Tibial nerve (tissue), 4 donors: Measurements from ENCODE around the gene RASAL2. TPM values are rescaled to one million over a fixed set of nuclear protein-coding genes. Genes with fewer than 3 reads are reported as not detected.
"Not testable (repeated sequence)": the region's sequence is repeated elsewhere in the genome, so short reads cannot be mapped to it uniquely, and the experiment has no call there.

Source experiments
- DNase-seq, 2 donors: peaks; one replicate each; pipeline ENCODE4 v3.0.0-alpha.2; 2019; ENCODE audit warnings: low spot score in 2 of 2
- H3K27ac ChIP-seq, 4 donors: fragments of 200-600 bp; sonication (generic) in 3 of 4; one replicate each; pipeline ENCODE4 v1.5.1; 2017 to 2019; ENCODE audit warnings: mild to moderate bottlenecking in 1 of 4
- H3K27me3 ChIP-seq, 2 donors: fragments of 200-600 bp; sonication (generic) in 1 of 2; one replicate each; pipeline versions ENCODE4 v1.5.1 to v1.6.0; 2017 to 2019
- H3K36me3 ChIP-seq, 3 donors: fragments of 200-600 bp; sonication (generic); one replicate each; pipeline ENCODE4 v1.5.1; 2018 to 2019
- H3K4me1 ChIP-seq, 4 donors: fragments of 200-600 bp; sonication (generic) in 3 of 4; one replicate each; pipeline ENCODE4 v1.5.1; 2017 to 2019
- H3K4me3 ChIP-seq, 4 donors: fragments of 200-600 bp; sonication (generic) in 3 of 4; one replicate each; pipeline ENCODE4 v1.5.1; 2017 to 2019; ENCODE audit warnings: mild to moderate bottlenecking in 1 of 4, moderate library complexity in 1 of 4
- H3K9me3 ChIP-seq, 4 donors: fragments of 200-600 bp; sonication (generic) in 3 of 4; one replicate each; pipeline ENCODE4 v1.5.1; 2017 to 2019
- EP300 ChIP-seq, 2 donors: sonication (generic); formaldehyde crosslinking; IDR thresholded peaks; one replicate each; pipeline ENCODE4 v1.6.1; 2017; ENCODE audit warnings: antibody characterized with exemption in 2 of 2, mild to moderate bottlenecking in 1 of 2
- POLR2A ChIP-seq, 2 donors: fragments of 450-650 bp; IDR thresholded peaks; one replicate each; pipeline ENCODE4 v1.6.1; 2017; ENCODE audit warnings: antibody characterized with exemption in 2 of 2, mild to moderate bottlenecking in 2 of 2, moderate library complexity in 2 of 2
- WGBS, 2 donors: methylation state at CpG; one replicate each; pipeline ENCODE4 v1.1.5; 2018; 5-methylcytosine and 5-hydroxymethylcytosine counted together
- total RNA-seq, 4 donors: library from RNA; depleted of rRNA; stranded (reverse); fragments of >200 nt; gene quantifications; one replicate each; pipeline ENCODE4 v1.1.0, GENCODE V29; 2016
- TF ChIP-seq, protein P1 (sequence below), 5 experiments: fragments of 200-600 bp in 3 of 5; fragments of 450-650 bp in 2 of 5; sonication (generic) in 3 of 5; IDR thresholded peaks; one replicate each; pipeline ENCODE4 v1.5.1; 2016 to 2019; ENCODE audit warnings: antibody characterized with exemption in 5 of 5, mild to moderate bottlenecking in 3 of 5, moderate library complexity in 2 of 5

The RASAL2 gene
- total RNA-seq, 4 donors from 2014 or later: 40.5 to 44.8 (median 43.0) TPM

DNA sequence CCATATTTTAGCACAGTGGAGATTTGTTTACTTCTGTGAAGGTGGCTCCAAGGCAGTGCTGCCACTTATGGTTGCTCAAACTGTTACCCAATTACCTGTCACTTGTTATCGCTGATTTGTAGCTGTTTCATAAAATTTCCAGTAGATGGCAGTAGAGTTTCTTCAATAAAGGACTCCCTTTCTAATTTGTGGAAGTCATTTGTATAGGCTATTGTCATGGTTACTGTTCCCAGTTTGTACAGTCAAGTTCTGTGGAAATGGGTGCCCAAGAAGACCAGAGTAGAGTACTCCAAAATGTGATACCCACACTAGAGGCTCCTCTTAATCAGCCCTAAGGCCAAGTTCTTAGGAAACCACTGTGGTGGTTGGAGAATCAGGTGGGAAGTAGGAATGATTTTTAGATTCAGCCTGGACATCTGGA, 216.8 kb downstream of the RASAL2 start:
- Histone ChIP-seq H3K4me3 (no peak overlapping the region), H3K9me3 (no peaks in the 10 kb centered on the region), H3K27ac (no peak overlapping the region), H3K4me1 (peaks cover 0 to 12% (median 4%) of the 10 kb centered on the region in 4 donors), H3K36me3 (no peaks in the 10 kb centered on the region), H3K27me3 (no peaks in the 10 kb centered on the region)
- no peak for DNase-seq
- WGBS, 2 donors: 0 to 4% methylated on average over 1 of the region's 1 CpG
- TF ChIP-seq POLR2A (IDR thresholded peaks at IDR 0.05) (no peak), EP300 (IDR thresholded peaks at IDR 0.05) (no peak)
- TF ChIP-seq, protein P1, sequence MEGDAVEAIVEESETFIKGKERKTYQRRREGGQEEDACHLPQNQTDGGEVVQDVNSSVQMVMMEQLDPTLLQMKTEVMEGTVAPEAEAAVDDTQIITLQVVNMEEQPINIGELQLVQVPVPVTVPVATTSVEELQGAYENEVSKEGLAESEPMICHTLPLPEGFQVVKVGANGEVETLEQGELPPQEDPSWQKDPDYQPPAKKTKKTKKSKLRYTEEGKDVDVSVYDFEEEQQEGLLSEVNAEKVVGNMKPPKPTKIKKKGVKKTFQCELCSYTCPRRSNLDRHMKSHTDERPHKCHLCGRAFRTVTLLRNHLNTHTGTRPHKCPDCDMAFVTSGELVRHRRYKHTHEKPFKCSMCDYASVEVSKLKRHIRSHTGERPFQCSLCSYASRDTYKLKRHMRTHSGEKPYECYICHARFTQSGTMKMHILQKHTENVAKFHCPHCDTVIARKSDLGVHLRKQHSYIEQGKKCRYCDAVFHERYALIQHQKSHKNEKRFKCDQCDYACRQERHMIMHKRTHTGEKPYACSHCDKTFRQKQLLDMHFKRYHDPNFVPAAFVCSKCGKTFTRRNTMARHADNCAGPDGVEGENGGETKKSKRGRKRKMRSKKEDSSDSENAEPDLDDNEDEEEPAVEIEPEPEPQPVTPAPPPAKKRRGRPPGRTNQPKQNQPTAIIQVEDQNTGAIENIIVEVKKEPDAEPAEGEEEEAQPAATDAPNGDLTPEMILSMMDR (IDR thresholded peaks at IDR 0.05): peak; percentile 52 to 81 (median 64)

DNA sequence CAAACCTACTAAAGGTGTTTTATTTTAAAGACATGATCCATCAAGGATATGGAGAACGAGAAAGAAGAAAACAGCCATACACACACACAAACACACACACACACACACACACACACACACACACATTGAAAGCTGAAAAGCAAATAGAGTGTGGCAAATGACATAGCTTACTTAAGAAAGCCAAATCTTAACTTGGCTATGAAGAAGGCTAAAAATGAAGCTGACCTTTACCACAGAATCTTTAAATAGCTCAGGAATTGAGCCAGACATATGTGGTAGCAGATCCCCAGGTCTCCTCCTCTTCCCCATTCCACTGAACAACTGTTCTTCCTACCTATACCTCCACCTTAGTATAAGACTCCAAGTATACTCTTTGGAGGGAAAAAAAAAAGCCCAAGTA, 217.3 kb downstream of the RASAL2 start:
- no peak for DNase-seq
- Histone ChIP-seq H3K36me3 (no peaks in the 10 kb centered on the region), H3K27me3 (no peaks in the 10 kb centered on the region), H3K27ac (no peak overlapping the region), H3K9me3 (no peaks in the 10 kb centered on the region), H3K4me1 (peaks cover 0 to 12% (median 4%) of the 10 kb centered on the region in 4 donors), H3K4me3 (no peak overlapping the region)
- TF ChIP-seq POLR2A (IDR thresholded peaks at IDR 0.05) (no peak), EP300 (IDR thresholded peaks at IDR 0.05) (no peak)
- TF ChIP-seq, protein P1 (IDR thresholded peaks at IDR 0.05): no peak
- 54 to 64% methylated on average over 1 of the region's 1 CpG for WGBS, 2 donors

DNA sequence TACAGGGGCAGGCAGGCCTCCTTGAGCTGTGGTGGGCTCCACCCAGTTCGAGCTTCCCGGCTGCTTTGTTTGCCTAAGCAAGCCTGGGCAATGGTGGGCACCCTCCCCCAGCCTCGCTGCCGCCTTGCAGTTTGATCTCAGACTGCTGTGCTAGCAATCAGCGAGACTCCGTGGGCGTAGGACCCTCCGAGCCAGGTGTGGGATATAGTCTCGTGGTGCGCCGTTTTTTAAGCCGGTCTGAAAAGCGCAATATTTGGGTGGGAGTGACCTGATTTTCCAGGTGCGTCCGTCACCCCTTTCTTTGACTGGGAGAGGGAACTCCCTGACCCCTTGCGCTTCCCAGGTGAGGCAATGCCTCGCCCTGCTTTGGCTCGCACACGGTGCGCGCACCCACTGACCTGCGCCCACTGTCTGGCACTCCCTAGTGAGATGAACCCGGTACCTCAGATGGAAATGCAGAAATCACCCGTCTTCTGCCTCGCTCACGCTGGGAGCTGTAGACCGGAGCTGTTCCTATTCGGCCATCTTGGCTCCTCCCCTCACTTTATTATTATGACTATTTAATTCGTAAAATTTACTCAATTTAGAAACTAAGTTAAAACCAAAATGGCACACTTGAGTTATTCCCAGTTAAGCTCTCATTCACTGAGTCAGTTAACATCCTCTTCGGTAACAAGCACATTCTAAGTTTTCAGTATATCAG, 226.5 kb downstream of the RASAL2 start:
- WGBS, 2 donors: 71 to 83% methylated on average over 17 to 30 of the region's 30 CpGs
- not testable (repeated sequence) for DNase-seq, H3K9me3 ChIP-seq, H3K27me3 ChIP-seq, H3K36me3 ChIP-seq, H3K4me1 ChIP-seq, H3K4me3 ChIP-seq, H3K27ac ChIP-seq

DNA sequence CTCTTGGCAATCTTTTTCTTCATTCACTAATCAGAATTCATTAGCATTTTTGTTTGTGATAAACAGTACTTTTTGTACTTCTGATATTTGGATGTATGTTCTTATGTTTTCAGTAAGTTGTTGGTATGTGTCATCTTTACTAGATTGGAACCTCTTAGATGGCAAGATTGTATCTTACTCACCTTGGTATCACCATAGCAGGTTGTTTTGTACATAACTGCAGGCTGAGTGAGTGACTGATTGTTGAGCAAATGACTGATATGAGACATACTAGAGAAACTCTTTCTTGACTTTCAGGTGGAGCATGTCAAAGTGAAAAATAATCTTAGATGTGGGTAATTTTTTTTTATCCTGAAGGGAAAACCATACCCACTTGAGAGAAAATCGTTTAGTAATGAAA, 229.2 kb downstream of the RASAL2 start:
- no peaks in the 10 kb centered on the region for H3K9me3 ChIP-seq
- H3K4me3 ChIP-seq: no peak overlapping the region
- TF ChIP-seq, protein P1 (IDR thresholded peaks at IDR 0.05): no peak
- TF ChIP-seq EP300 (IDR thresholded peaks at IDR 0.05) (no peak), POLR2A (IDR thresholded peaks at IDR 0.05) (no peak)
- no peak for DNase-seq
- no peaks in the 10 kb centered on the region for H3K4me1 ChIP-seq
- H3K27ac ChIP-seq: no peak overlapping the region
- 71 to 74% methylated on average over 1 of the region's 1 CpG for WGBS, 2 donors
- no peaks in the 10 kb centered on the region for H3K36me3 ChIP-seq
- no peaks in the 10 kb centered on the region for H3K27me3 ChIP-seq

DNA sequence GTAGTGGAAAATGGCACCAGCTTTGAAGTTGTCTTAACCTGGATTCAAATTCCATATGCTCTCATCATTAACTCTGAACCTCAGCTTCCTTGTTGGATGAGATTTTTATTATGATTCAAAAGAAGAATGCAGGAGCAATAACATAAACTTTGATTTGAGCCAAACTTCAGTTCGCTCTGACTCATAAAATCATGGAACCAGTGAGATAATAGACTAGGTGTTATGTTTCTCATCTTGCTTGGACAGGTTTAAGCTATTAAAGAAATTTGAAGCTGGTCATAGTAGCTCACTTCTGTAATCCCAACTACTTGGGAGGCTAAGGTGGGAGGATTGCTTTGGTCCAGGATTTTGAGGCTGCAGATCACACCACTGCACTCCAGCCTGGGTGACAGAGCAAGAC, 230.1 kb downstream of the RASAL2 start:
- no peaks in the 10 kb centered on the region for H3K9me3 ChIP-seq
- no peak for TF ChIP-seq POLR2A (IDR thresholded peaks at IDR 0.05)
- TF ChIP-seq, protein P1 (IDR thresholded peaks at IDR 0.05): no peak
- no peak for TF ChIP-seq EP300 (IDR thresholded peaks at IDR 0.05)
- H3K4me3 ChIP-seq: no peak overlapping the region
- no peak for DNase-seq
- no peaks in the 10 kb centered on the region for H3K4me1 ChIP-seq
- H3K36me3 ChIP-seq: no peaks in the 10 kb centered on the region
- 88 to 91% methylated on average over 1 of the region's 1 CpG for WGBS, 2 donors
- no peak overlapping the region for H3K27ac ChIP-seq
- H3K27me3 ChIP-seq: no peaks in the 10 kb centered on the region
